ENCODE results near the gene SRPX2. TPM values are rescaled to one million over a fixed set of nuclear protein-coding genes. Genes with fewer than 3 reads are reported as not detected.

The SRPX2 gene
- total RNA-seq, 3 donors from 2014 or later, result 3.3 to 17.6 (median 13.9) TPM

DNA sequence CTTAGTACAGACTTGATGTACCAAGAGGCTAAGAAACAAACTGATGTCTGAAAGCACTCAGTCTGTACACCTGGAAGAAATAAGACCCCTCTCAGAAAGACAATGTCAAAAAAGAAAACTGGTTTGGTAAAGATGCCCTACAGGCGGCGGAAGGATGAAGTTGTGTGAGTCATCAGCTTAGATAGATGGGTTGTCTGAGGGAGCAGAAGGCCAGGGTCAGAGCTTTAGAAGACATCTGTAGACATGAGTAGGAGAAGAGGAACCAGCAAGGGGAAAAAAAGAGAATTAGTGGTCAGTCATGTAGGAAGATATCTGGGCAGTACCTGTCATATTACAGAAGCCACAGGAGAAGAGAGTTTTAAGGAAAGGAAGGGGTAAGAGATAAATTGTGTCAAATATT, 8.3 kb downstream of the SRPX2 start:
- no peaks in the 10 kb centered on the region for H3K36me3 ChIP-seq (ENCODE audit: low read depth)
- intact Hi-C loops (cut with DNase I, micrococcal nuclease), result no loop called here
- H3K4me1 ChIP-seq (ENCODE audit: low read depth), result peaks cover 12% of the 10 kb centered on the region
- DNase-seq (no peak), ATAC-seq (no peak)
- no peaks in the 10 kb centered on the region for H3K9me3 ChIP-seq
- no peak overlapping the region for H3K4me3 ChIP-seq
- TF ChIP-seq, protein P1, sequence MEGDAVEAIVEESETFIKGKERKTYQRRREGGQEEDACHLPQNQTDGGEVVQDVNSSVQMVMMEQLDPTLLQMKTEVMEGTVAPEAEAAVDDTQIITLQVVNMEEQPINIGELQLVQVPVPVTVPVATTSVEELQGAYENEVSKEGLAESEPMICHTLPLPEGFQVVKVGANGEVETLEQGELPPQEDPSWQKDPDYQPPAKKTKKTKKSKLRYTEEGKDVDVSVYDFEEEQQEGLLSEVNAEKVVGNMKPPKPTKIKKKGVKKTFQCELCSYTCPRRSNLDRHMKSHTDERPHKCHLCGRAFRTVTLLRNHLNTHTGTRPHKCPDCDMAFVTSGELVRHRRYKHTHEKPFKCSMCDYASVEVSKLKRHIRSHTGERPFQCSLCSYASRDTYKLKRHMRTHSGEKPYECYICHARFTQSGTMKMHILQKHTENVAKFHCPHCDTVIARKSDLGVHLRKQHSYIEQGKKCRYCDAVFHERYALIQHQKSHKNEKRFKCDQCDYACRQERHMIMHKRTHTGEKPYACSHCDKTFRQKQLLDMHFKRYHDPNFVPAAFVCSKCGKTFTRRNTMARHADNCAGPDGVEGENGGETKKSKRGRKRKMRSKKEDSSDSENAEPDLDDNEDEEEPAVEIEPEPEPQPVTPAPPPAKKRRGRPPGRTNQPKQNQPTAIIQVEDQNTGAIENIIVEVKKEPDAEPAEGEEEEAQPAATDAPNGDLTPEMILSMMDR (IDR thresholded peaks at IDR 0.05), result no peak

DNA sequence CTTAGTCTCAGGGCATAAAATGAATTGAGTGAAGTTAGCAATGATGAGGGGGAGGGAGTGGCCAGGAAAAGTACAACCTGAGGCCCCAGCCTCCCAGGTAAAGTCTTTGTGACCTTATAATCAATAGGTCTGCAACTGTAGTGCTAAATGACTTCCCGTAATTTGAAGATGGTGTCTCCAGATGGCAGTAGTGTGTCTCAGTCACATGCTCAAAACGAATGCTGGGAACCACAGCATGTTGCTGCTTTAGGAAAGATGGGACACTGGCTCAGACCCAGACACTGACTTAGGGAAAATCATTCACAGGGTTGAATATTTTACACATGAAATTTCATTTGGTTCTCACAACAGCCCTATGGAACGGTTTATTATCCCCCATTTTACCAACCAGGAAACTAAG, 10.3 kb downstream of the SRPX2 start:
- DNase-seq, result peak in 1 of 3 donors; percentile 44
- TF ChIP-seq, protein P1 (IDR thresholded peaks at IDR 0.05), result no peak
- no peak overlapping the region for H3K4me3 ChIP-seq
- H3K9me3 ChIP-seq, result no peaks in the 10 kb centered on the region
- ATAC-seq, result peak; percentile 30
- H3K4me1 ChIP-seq (ENCODE audit: low read depth), result peaks cover 7% of the 10 kb centered on the region
- no peaks in the 10 kb centered on the region for H3K36me3 ChIP-seq (ENCODE audit: low read depth)
- intact Hi-C loops (cut with DNase I, micrococcal nuclease), result no loop called here

DNA sequence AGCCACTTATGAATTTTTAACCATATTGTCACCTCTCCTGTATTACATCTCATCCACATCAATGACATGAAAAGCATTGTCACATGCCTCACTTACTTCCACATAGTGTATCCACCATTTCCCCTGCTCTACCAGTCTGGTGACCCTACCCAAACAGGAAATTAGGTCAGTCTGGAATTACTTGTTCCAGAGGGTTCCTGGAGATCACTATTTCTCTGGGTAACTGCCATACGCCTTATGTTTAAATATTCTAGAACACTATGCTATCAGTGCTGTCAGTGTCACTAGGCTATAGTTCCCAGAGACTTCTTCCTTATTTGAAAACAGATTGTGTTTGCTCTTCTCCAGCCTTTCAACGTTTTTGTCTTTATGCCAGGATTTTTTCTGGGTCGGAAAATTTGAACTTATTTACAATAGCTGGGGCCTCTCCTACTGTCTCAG, 15.0 kb downstream of the SRPX2 start:
- no peaks in the 10 kb centered on the region for H3K36me3 ChIP-seq (ENCODE audit: low read depth)
- ATAC-seq (peak; percentile 86), DNase-seq (peak in 1 of 3 donors; percentile 38)
- H3K9me3 ChIP-seq, result no peaks in the 10 kb centered on the region
- intact Hi-C loops (cut with DNase I, micrococcal nuclease), result no loop called here
- H3K4me3 ChIP-seq, result no peak overlapping the region
- TF ChIP-seq, protein P1 (IDR thresholded peaks at IDR 0.05), result no peak
- no peaks in the 10 kb centered on the region for H3K4me1 ChIP-seq (ENCODE audit: low read depth)

DNA sequence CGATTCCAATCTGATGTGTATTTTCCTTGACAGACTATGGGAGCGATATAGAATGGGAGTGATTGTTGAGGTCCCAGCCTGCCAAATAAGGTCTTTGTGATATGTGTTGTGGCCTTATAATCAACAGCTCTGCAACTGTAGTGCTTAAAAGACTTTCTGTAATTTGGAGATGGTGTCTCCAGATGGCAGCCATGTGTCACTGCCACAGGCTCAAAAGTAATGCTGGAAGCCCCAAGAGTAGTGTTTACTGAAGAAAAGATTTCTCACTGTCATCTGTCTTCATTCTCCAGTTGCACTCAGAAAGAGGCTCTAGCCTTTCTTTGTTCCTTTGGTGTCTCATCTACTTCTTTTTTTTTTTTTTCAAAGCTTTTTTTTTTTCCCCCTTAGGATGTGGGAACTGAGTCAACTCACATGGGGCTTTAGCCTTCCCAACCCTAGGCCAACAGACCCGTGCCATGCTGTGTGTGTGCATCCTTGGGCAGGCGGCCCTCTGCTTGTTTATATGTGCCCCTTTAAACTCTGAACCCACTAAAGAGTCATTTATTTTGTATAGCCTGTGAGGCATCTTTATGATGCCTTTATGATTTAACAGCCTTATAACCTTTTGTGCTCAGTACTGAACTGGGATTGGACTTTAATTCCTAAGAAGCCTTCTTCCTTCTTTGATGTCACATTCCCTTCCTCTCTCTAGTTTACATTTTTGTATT, 15.6 kb downstream of the SRPX2 start:
- H3K9me3 ChIP-seq, result no peaks in the 10 kb centered on the region
- no peaks in the 10 kb centered on the region for H3K4me1 ChIP-seq (ENCODE audit: low read depth)
- H3K4me3 ChIP-seq, result no peak overlapping the region
- no peaks in the 10 kb centered on the region for H3K36me3 ChIP-seq (ENCODE audit: low read depth)
- TF ChIP-seq, protein P1 (IDR thresholded peaks at IDR 0.05), result no peak
- ATAC-seq, result peak; percentile 88
- peak; percentile 42 to 63 (median 47) for DNase-seq
- intact Hi-C loops (cut with DNase I, micrococcal nuclease), result no loop called here

DNA sequence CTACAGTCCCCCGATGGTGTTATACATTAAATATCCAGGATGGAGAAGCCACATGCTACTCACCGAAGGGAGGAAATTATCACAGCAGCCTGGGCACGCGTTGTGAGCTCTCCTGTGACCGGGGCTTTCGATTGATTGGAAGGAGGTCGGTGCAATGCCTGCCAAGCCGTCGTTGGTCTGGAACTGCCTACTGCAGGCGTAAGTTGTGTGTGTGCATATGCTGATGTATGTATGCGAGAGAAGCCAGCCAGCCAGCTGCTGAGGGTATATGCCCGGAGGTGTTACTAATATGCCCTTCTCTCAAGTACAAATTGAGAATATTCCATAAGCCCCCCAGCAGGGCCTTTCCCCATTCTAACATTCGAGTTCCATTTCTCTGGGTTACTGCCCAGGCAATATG, 18.2 kb downstream of the SRPX2 start:
- intact Hi-C loops (cut with DNase I, micrococcal nuclease), result no loop called here
- DNase-seq, result no peak
- TF ChIP-seq, protein P1 (IDR thresholded peaks at IDR 0.05), result no peak
- no peak for ATAC-seq
- H3K4me1 ChIP-seq (ENCODE audit: low read depth), result no peaks in the 10 kb centered on the region
- no peaks in the 10 kb centered on the region for H3K9me3 ChIP-seq
- H3K36me3 ChIP-seq (ENCODE audit: low read depth), result no peaks in the 10 kb centered on the region
- no peak overlapping the region for H3K4me3 ChIP-seq

All from mucosa of descending colon (tissue), 3 donors.